ENCODE measurements around the gene GPC6. TPM values are rescaled to one million over a fixed set of nuclear protein-coding genes. Genes with fewer than 3 reads are reported as not detected.

The GPC6 gene
- total RNA-seq, 1 donor from 2014 or later: 5.5 TPM

- Histone ChIP-seq H3K36me3 (ENCODE audit: control insufficient read depth, insufficient read depth, low read length) (no peaks in the 10 kb centered on the region), H3K4me3 (ENCODE audit: low read depth, low read length) (no peak overlapping the region), H3K27me3 (ENCODE audit: control insufficient read depth, insufficient read depth, low read length) (no peaks in the 10 kb centered on the region)
- DNase-seq (ENCODE audit: low read depth) (no peak), FAIRE-seq (no peak)
- TF ChIP-seq, protein P1, sequence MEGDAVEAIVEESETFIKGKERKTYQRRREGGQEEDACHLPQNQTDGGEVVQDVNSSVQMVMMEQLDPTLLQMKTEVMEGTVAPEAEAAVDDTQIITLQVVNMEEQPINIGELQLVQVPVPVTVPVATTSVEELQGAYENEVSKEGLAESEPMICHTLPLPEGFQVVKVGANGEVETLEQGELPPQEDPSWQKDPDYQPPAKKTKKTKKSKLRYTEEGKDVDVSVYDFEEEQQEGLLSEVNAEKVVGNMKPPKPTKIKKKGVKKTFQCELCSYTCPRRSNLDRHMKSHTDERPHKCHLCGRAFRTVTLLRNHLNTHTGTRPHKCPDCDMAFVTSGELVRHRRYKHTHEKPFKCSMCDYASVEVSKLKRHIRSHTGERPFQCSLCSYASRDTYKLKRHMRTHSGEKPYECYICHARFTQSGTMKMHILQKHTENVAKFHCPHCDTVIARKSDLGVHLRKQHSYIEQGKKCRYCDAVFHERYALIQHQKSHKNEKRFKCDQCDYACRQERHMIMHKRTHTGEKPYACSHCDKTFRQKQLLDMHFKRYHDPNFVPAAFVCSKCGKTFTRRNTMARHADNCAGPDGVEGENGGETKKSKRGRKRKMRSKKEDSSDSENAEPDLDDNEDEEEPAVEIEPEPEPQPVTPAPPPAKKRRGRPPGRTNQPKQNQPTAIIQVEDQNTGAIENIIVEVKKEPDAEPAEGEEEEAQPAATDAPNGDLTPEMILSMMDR (IDR thresholded peaks at IDR 0.05; ENCODE audit: insufficient read depth, low read length, severe bottlenecking): no peak
Observed at GRCh38 chr13:94431574-94431973, 1205.0 kb downstream of the GPC6 start.

GRCh38 chr13:94431987-94432386, 1205.4 kb downstream of the GPC6 start:
- TF ChIP-seq, protein P1 (IDR thresholded peaks at IDR 0.05; ENCODE audit: insufficient read depth, low read length, severe bottlenecking): no peak
- Histone ChIP-seq H3K27me3 (ENCODE audit: control insufficient read depth, insufficient read depth, low read length) (no peaks in the 10 kb centered on the region), H3K4me3 (ENCODE audit: low read depth, low read length) (no peak overlapping the region), H3K36me3 (ENCODE audit: control insufficient read depth, insufficient read depth, low read length) (no peaks in the 10 kb centered on the region)
- FAIRE-seq: no peak
- DNase-seq (ENCODE audit: low read depth): no peak

DNA sequence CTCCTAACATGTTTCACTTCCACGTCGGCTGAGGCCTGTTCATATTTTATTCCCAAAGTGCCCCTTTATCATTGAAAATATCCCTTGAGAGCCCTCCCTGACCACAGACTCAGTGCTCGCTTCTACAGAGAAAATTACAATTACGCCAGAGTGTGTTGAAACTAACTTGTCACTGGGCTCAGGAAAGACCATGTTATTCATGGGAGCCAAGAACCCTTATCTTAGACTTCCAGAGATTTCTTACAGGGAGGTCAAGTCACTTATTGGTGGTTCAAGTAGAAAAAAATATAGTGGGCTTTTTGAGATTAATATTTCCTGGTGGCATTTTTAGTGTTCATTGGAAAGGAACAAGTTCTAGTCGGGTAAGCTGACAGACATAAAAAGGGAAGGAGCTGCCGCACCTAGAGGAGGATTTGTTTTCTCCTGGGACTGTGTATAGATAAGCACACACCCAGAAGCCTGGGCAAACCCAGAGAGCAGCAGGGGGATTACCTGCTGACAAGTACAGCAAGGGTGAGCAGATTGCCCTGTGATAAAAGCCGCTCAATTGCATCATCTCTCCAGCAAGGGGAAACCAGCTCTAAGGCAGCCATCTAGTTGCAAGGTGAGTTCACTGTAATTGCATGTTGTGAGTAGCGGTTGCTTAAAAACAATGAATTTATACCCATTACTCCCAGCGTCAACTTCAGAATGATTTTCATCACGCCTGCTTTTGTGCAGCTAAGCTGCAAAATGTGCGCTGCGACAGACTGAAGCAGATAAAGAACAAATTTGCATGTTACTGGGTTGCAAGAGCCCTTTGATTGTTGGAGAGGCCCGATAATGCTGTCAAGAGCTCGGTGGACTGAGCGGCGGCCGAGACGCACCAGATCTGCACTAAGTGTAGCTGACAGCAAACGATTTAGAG, 1206.7 kb downstream of the GPC6 start:
- Histone ChIP-seq H3K27me3 (ENCODE audit: control insufficient read depth, insufficient read depth, low read length) (no peaks in the 10 kb centered on the region), H3K4me3 (ENCODE audit: low read depth, low read length) (no peak overlapping the region), H3K36me3 (ENCODE audit: control insufficient read depth, insufficient read depth, low read length) (no peaks in the 10 kb centered on the region)
- TF ChIP-seq, protein P1 (IDR thresholded peaks at IDR 0.05; ENCODE audit: insufficient read depth, low read length, severe bottlenecking): no peak
- DNase-seq (ENCODE audit: low read depth) (peak; percentile 21), FAIRE-seq (no peak)

GRCh38 chr13:94435604-94436226, 1209.1 kb downstream of the GPC6 start:
- Histone ChIP-seq H3K4me3 (ENCODE audit: low read depth, low read length) (no peak overlapping the region), H3K36me3 (ENCODE audit: control insufficient read depth, insufficient read depth, low read length) (no peaks in the 10 kb centered on the region), H3K27me3 (ENCODE audit: control insufficient read depth, insufficient read depth, low read length) (no peaks in the 10 kb centered on the region)
- FAIRE-seq: no peak
- TF ChIP-seq, protein P1 (IDR thresholded peaks at IDR 0.05; ENCODE audit: insufficient read depth, low read length, severe bottlenecking): peak; percentile 47
- DNase-seq (ENCODE audit: low read depth): peak; percentile 63

- H3K36me3 ChIP-seq (ENCODE audit: control insufficient read depth, insufficient read depth, low read length): no peaks in the 10 kb centered on the region
- H3K27me3 ChIP-seq (ENCODE audit: control insufficient read depth, insufficient read depth, low read length): no peaks in the 10 kb centered on the region
- no peak for DNase-seq (ENCODE audit: low read depth)
- no peak overlapping the region for H3K4me3 ChIP-seq (ENCODE audit: low read depth, low read length)
- FAIRE-seq: no peak
- TF ChIP-seq, protein P1 (IDR thresholded peaks at IDR 0.05; ENCODE audit: insufficient read depth, low read length, severe bottlenecking): no peak
Observed at GRCh38 chr13:94444826-94445225, 1218.2 kb downstream of the GPC6 start.
